GM12878 (cell line): Measurements from ENCODE around the gene ACSS1.

Source experiments
- EP300 ChIP-seq, 2 experiments: fragments of 150-350 bp in 1 of 2; IDR thresholded peaks; 2 replicates each; pipeline ENCODE4 v1.6.1; 2011 to 2012; ENCODE audit warnings: low read depth in 2 of 2, low read length in 2 of 2, borderline replicate concordance in 1 of 2, improper control_type of control experiment in 1 of 2, inconsistent platforms in 1 of 2; ENCODE audit not compliant: control insufficient read depth in 1 of 2
- MTA2 ChIP-seq: fragments of 450-650 bp; IDR thresholded peaks from 2 replicates; pipeline ENCODE4 v1.6.1; 2016; ENCODE audit warnings: low read depth, mild to moderate bottlenecking, moderate library complexity
- POLR2A ChIP-seq: IDR thresholded peaks from 2 replicates; pipeline ENCODE4 v1.6.1; 2011; ENCODE audit warnings: low read depth, mild to moderate bottlenecking, low read length
- POLR2AphosphoS5 ChIP-seq: IDR thresholded peaks from 2 replicates; pipeline ENCODE4 v1.6.1; 2011; ENCODE audit warnings: mild to moderate bottlenecking, low read length, inconsistent platforms
- SPI1 ChIP-seq: IDR thresholded peaks from 2 replicates; pipeline ENCODE4 v1.6.1; 2011; ENCODE audit warnings: low read depth, mild to moderate bottlenecking, low read length, moderate library complexity, borderline replicate concordance; ENCODE audit not compliant: insufficient read depth
- TAF1 ChIP-seq: IDR thresholded peaks from 2 replicates; pipeline ENCODE4 v1.6.1; 2011; ENCODE audit warnings: mild to moderate bottlenecking, low read depth, low read length, borderline replicate concordance
- TF ChIP-seq, protein P1 (sequence below): IDR thresholded peaks from 2 replicates; pipeline ENCODE4 v1.6.1; 2011; ENCODE audit warnings: mild to moderate bottlenecking, low read depth, low read length, moderate library complexity; ENCODE audit not compliant: insufficient replicate concordance
- TF ChIP-seq, protein P2 (sequence below): IDR thresholded peaks from 2 replicates; pipeline ENCODE4 v1.6.1; 2011; ENCODE audit warnings: low read depth, mild to moderate bottlenecking, low read length, moderate library complexity, borderline replicate concordance; ENCODE audit errors: extremely low read depth
- TF ChIP-seq, protein P3 (sequence below), 3 experiments: IDR thresholded peaks in 2 of 3; conservative IDR thresholded peaks in 1 of 3; 2 replicates each; pipeline ENCODE4 v1.5.1; 2011; ENCODE audit warnings: low read depth in 3 of 3, low read length in 3 of 3, mild to moderate bottlenecking in 3 of 3, control low read depth in 2 of 3, moderate library complexity in 2 of 3, inconsistent platforms in 1 of 3, mixed read lengths in 1 of 3; ENCODE audit not compliant: control insufficient read depth in 2 of 3, insufficient read depth in 1 of 3; ENCODE audit errors: extremely low read depth in 1 of 3

DNA sequence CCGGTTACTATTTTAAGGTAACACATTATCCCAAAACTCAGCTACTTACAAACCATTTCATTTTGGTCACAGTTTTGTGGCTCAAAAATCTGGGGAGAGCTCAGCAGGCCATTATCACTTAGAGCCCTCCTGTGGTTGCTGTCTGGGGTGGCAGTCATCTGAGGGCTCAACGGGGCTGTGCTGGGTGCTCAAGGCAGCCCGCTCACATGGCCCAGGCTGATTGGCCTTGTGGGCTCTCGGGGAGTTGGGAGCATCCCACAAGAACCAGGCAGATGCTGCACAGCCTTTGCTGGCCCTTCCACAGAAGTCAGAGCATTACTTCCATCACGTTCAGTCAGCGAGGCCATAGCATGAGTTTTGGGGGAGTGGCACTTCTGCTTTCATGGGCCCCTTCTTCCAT is 30.3 kb upstream of the ACSS1 start:
- TF ChIP-seq, protein P1, sequence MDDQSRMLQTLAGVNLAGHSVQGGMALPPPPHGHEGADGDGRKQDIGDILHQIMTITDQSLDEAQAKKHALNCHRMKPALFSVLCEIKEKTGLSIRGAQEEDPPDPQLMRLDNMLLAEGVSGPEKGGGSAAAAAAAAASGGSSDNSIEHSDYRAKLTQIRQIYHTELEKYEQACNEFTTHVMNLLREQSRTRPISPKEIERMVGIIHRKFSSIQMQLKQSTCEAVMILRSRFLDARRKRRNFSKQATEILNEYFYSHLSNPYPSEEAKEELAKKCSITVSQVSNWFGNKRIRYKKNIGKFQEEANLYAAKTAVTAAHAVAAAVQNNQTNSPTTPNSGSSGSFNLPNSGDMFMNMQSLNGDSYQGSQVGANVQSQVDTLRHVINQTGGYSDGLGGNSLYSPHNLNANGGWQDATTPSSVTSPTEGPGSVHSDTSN = no peak
- TF ChIP-seq MTA2 (no peak), POLR2A (no peak), EP300 (IDR thresholded peaks at IDR 0.05; ENCODE audit: borderline replicate concordance in 1 of 2, control insufficient read depth in 1 of 2, low read depth in 2 of 2, low read length in 2 of 2) (no peak), TAF1 (no peak), POLR2AphosphoS5 (no peak), SPI1 (no peak)
- TF ChIP-seq, protein P2, sequence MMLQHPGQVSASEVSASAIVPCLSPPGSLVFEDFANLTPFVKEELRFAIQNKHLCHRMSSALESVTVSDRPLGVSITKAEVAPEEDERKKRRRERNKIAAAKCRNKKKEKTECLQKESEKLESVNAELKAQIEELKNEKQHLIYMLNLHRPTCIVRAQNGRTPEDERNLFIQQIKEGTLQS = no peak
- TF ChIP-seq, protein P3, sequence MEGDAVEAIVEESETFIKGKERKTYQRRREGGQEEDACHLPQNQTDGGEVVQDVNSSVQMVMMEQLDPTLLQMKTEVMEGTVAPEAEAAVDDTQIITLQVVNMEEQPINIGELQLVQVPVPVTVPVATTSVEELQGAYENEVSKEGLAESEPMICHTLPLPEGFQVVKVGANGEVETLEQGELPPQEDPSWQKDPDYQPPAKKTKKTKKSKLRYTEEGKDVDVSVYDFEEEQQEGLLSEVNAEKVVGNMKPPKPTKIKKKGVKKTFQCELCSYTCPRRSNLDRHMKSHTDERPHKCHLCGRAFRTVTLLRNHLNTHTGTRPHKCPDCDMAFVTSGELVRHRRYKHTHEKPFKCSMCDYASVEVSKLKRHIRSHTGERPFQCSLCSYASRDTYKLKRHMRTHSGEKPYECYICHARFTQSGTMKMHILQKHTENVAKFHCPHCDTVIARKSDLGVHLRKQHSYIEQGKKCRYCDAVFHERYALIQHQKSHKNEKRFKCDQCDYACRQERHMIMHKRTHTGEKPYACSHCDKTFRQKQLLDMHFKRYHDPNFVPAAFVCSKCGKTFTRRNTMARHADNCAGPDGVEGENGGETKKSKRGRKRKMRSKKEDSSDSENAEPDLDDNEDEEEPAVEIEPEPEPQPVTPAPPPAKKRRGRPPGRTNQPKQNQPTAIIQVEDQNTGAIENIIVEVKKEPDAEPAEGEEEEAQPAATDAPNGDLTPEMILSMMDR (IDR thresholded peaks at IDR 0.05 in 2 of 3, conservative IDR thresholded peaks at IDR 0.05 in 1 of 3; ENCODE audit: control insufficient read depth in 2 of 3, extremely low read depth in 1 of 3, insufficient read depth in 1 of 3, low read depth in 3 of 3, low read length in 3 of 3) = no peak
